CD8-positive, alpha-beta memory T cell (primary cell): ENCODE data around the gene ID3. TPM values are rescaled to one million over a fixed set of nuclear protein-coding genes. Genes with fewer than 3 reads are reported as not detected.

Source experiments
- CTCF ChIA-PET: fragments of 350-600 bp; sonication (Branson Sonifier 250); formaldehyde crosslinking; loops from one replicate; lab custom pipeline; 2021; ENCODE audit warnings: antibody characterized with exemption; lab: Charles Lee
- POLR2A ChIA-PET: fragments of 350-600 bp; sonication (Branson Sonifier 250); formaldehyde crosslinking; loops from one replicate; lab custom pipeline; 2021; ENCODE audit warnings: antibody characterized with exemption; lab: Charles Lee
- DNase-seq, 5 donors: peaks; one replicate each; pipeline versions ENCODE4 v3.0.0 to v3.0.0-alpha.2; 2020 to 2022; ENCODE audit warnings: mixed read lengths in 1 of 5
- H3K27ac ChIP-seq: one replicate; pipeline ENCODE4 v1.7.0; 2013; ENCODE audit warnings: low read depth, mild to moderate bottlenecking, low read length, moderate library complexity
- H3K27me3 ChIP-seq: 2 replicates; pipeline ENCODE4 v1.7.0; 2013; ENCODE audit warnings: low read length, mild to moderate bottlenecking; ENCODE audit not compliant: insufficient read depth, poor library complexity, severe bottlenecking
- H3K36me3 ChIP-seq: 2 replicates; pipeline ENCODE4 v1.7.0; 2013; ENCODE audit warnings: mild to moderate bottlenecking, low read length, moderate library complexity; ENCODE audit not compliant: insufficient read depth
- H3K4me1 ChIP-seq: 2 replicates; pipeline ENCODE4 v1.7.0; 2013; ENCODE audit warnings: mild to moderate bottlenecking, low read length, moderate library complexity; ENCODE audit not compliant: insufficient read depth
- H3K4me3 ChIP-seq: 2 replicates; pipeline ENCODE4 v1.7.0; 2013; ENCODE audit warnings: mild to moderate bottlenecking, low read length
- H3K9me3 ChIP-seq: 2 replicates; pipeline ENCODE4 v1.7.0; 2013; ENCODE audit warnings: mild to moderate bottlenecking, low read length
- H3K27ac Mint-ChIP-seq, 8 donors: one replicate each; pipeline ENCODE4 v1.8.0; 2020 to 2021; ENCODE audit warnings: mixed read lengths in 8 of 8, mild to moderate bottlenecking in 6 of 8, inconsistent platforms in 3 of 8, moderate library complexity in 3 of 8
- H3K27me3 Mint-ChIP-seq, 2 donors: one replicate each; pipeline ENCODE4 v1.8.0; 2020 to 2021; ENCODE audit warnings: mixed read lengths in 2 of 2, mild to moderate bottlenecking in 1 of 2, moderate library complexity in 1 of 2
- H3K36me3 Mint-ChIP-seq, 3 donors: one replicate each; pipeline ENCODE4 v1.8.0; 2020 to 2021; ENCODE audit warnings: mixed read lengths in 3 of 3, inconsistent platforms in 1 of 3, mild to moderate bottlenecking in 1 of 3
- H3K4me1 Mint-ChIP-seq, 3 donors: one replicate each; pipeline ENCODE4 v1.8.0; 2020 to 2021; ENCODE audit warnings: mixed read lengths in 3 of 3, inconsistent platforms in 1 of 3, mild to moderate bottlenecking in 1 of 3
- H3K4me3 Mint-ChIP-seq, 7 donors: one replicate each; pipeline ENCODE4 v1.8.0; 2020 to 2021; ENCODE audit warnings: mixed read lengths in 7 of 7, mild to moderate bottlenecking in 6 of 7, moderate library complexity in 4 of 7, inconsistent platforms in 2 of 7
- H3K9me3 Mint-ChIP-seq, 5 donors: one replicate each; pipeline ENCODE4 v1.8.0; 2020 to 2022; ENCODE audit warnings: mixed read lengths in 5 of 5, mild to moderate bottlenecking in 3 of 5, moderate library complexity in 2 of 5, inconsistent platforms in 1 of 5
- polyA plus RNA-seq: library from polyadenylated mRNA; unstranded; fragments of 300-500 nt; fragmentation: Illumina TruSeq; gene quantifications from one replicate; pipeline ENCODE4 v1.2.3, GENCODE V29; 2021
- total RNA-seq, 2 experiments: library from RNA; stranded (reverse); gene quantifications; one replicate each; pipeline ENCODE4 v1.2.3, GENCODE V29; 2021

Gene ID3
- total and polyA plus RNA-seq, 3 experiments from 2014 or later: 4.7 to 19.3 (median 18.4) TPM

- H3K4me1 ChIP-seq: peaks cover 77% of the 10 kb centered on the region
- H3K27ac Mint-ChIP-seq: peak overlapping the region; percentile 21 to 92 (median 76)
- no peak overlapping the region for H3K4me3 ChIP-seq
- ChIA-PET POLR2A (interaction anchor here (0.8 to 2.3 kb wide), 4 partner anchors 9 to 38 kb away, joined by 4 to 16 read pairs (median 10); no protein-coding TSS in a partner anchor), CTCF (interaction anchor here (1.0 to 5.4 kb wide), 11 partner anchors 7 to 43 kb away, joined by 3 to 42 read pairs (median 4); partner anchors contain the start of gene ID3)
- no peaks in the 10 kb centered on the region for H3K9me3 ChIP-seq
- no peaks in the 10 kb centered on the region for H3K9me3 Mint-ChIP-seq
- H3K36me3 ChIP-seq: no peaks in the 10 kb centered on the region
- peaks cover 0 to 2% (median 0%) of the 10 kb centered on the region in 3 donors for H3K36me3 Mint-ChIP-seq
- H3K27me3 Mint-ChIP-seq: no peaks in the 10 kb centered on the region
- no peaks in the 10 kb centered on the region for H3K27me3 ChIP-seq
- DNase-seq: no peak
- H3K4me1 Mint-ChIP-seq: peaks cover 68 to 81% (median 76%) of the 10 kb centered on the region in 3 donors
- peak overlapping the region in 3 of 7 donors; percentile 4 to 35 (median 24) for H3K4me3 Mint-ChIP-seq
- no peak overlapping the region for H3K27ac ChIP-seq
Measured at GRCh38 chr1:23593042-23593521, 33.8 kb upstream of the ID3 start.

- Mint-ChIP-seq H3K27me3 (no peaks in the 10 kb centered on the region), H3K27ac (peak overlapping the region; percentile 76 to 97 (median 91)), H3K4me1 (peaks cover 61 to 73% (median 69%) of the 10 kb centered on the region in 3 donors), H3K9me3 (no peaks in the 10 kb centered on the region), H3K36me3 (peaks cover 0 to 2% (median 0%) of the 10 kb centered on the region in 3 donors), H3K4me3 (peak overlapping the region in 6 of 7 donors; percentile 57 to 86 (median 64))
- Histone ChIP-seq H3K4me1 (peaks cover 70% of the 10 kb centered on the region), H3K27me3 (no peaks in the 10 kb centered on the region), H3K36me3 (no peaks in the 10 kb centered on the region), H3K4me3 (no peak overlapping the region), H3K9me3 (no peaks in the 10 kb centered on the region), H3K27ac (no peak overlapping the region)
- DNase-seq: peak in 1 of 5 donors; percentile 27
- ChIA-PET CTCF (interaction anchor here (0.7 to 5.4 kb wide), 14 partner anchors 8 to 95 kb away, joined by 3 to 42 read pairs (median 4); partner anchors contain the start of gene ID3), POLR2A (interaction anchor here (0.7 to 2.3 kb wide), 7 partner anchors 9 to 458 kb away, joined by 3 to 16 read pairs (median 4); no protein-coding TSS in a partner anchor)
Measured at GRCh38 chr1:23592209-23592892, 33.0 kb upstream of the ID3 start.

GRCh38 chr1:23591460-23592208, 32.3 kb upstream of the ID3 start:
- ChIA-PET CTCF (interaction anchor here (0.7 to 5.4 kb wide), 13 partner anchors 9 to 95 kb away, joined by 3 to 42 read pairs (median 4); partner anchors contain the start of gene ID3), POLR2A (interaction anchor here (0.9 to 2.3 kb wide), 6 partner anchors 10 to 36 kb away, joined by 3 to 16 read pairs (median 5); no protein-coding TSS in a partner anchor)
- Mint-ChIP-seq H3K36me3 (peaks cover 0 to 2% (median 0%) of the 10 kb centered on the region in 3 donors), H3K9me3 (no peaks in the 10 kb centered on the region), H3K27me3 (no peaks in the 10 kb centered on the region), H3K27ac (peak overlapping the region; percentile 76 to 97 (median 91)), H3K4me1 (peaks cover 54 to 66% (median 62%) of the 10 kb centered on the region in 3 donors), H3K4me3 (peak overlapping the region in 6 of 7 donors; percentile 57 to 86 (median 64))
- DNase-seq: peak in 1 of 5 donors; percentile 74
- no peak overlapping the region for H3K27ac ChIP-seq
- H3K36me3 ChIP-seq: no peaks in the 10 kb centered on the region
- peaks cover 63% of the 10 kb centered on the region for H3K4me1 ChIP-seq
- no peaks in the 10 kb centered on the region for H3K9me3 ChIP-seq
- H3K4me3 ChIP-seq: no peak overlapping the region
- no peaks in the 10 kb centered on the region for H3K27me3 ChIP-seq

GRCh38 chr1:23590058-23590783, 30.9 kb upstream of the ID3 start:
- POLR2A ChIA-PET: no interaction called here
- no peaks in the 10 kb centered on the region for H3K27me3 Mint-ChIP-seq
- Histone ChIP-seq H3K36me3 (no peaks in the 10 kb centered on the region), H3K4me1 (peaks cover 48% of the 10 kb centered on the region), H3K27ac (no peak overlapping the region), H3K9me3 (no peaks in the 10 kb centered on the region), H3K4me3 (no peak overlapping the region), H3K27me3 (no peaks in the 10 kb centered on the region)
- no peak for DNase-seq
- peak overlapping the region in 7 of 8 donors; percentile 10 to 92 (median 61) for H3K27ac Mint-ChIP-seq
- no peaks in the 10 kb centered on the region for H3K9me3 Mint-ChIP-seq
- H3K36me3 Mint-ChIP-seq: no peaks in the 10 kb centered on the region
- H3K4me1 Mint-ChIP-seq: peaks cover 48 to 56% (median 52%) of the 10 kb centered on the region in 3 donors
- CTCF ChIA-PET: interaction anchor here (2.4 to 5.4 kb wide), 2 partner anchors 10 to 46 kb away, joined by 9 to 42 read pairs; no protein-coding TSS in a partner anchor
- no peak overlapping the region for H3K4me3 Mint-ChIP-seq

GRCh38 chr1:23589585-23589986, 30.3 kb upstream of the ID3 start:
- H3K4me3 ChIP-seq: no peak overlapping the region
- no peaks in the 10 kb centered on the region for H3K9me3 ChIP-seq
- Mint-ChIP-seq H3K27ac (peak overlapping the region in 1 of 8 donors; percentile 12), H3K27me3 (no peaks in the 10 kb centered on the region), H3K36me3 (no peaks in the 10 kb centered on the region), H3K4me3 (no peak overlapping the region), H3K9me3 (no peaks in the 10 kb centered on the region), H3K4me1 (peaks cover 45 to 50% (median 47%) of the 10 kb centered on the region in 3 donors)
- peaks cover 42% of the 10 kb centered on the region for H3K4me1 ChIP-seq
- CTCF ChIA-PET: no interaction called here
- DNase-seq: no peak
- no peak overlapping the region for H3K27ac ChIP-seq
- no peaks in the 10 kb centered on the region for H3K36me3 ChIP-seq
- POLR2A ChIA-PET: no interaction called here
- H3K27me3 ChIP-seq: no peaks in the 10 kb centered on the region

GRCh38 chr1:23588749-23589548, 29.6 kb upstream of the ID3 start:
- peaks cover 39 to 43% (median 41%) of the 10 kb centered on the region in 3 donors for H3K4me1 Mint-ChIP-seq
- no peaks in the 10 kb centered on the region for H3K36me3 Mint-ChIP-seq
- H3K9me3 Mint-ChIP-seq: no peaks in the 10 kb centered on the region
- DNase-seq: no peak
- H3K27me3 Mint-ChIP-seq: no peaks in the 10 kb centered on the region
- Histone ChIP-seq H3K27me3 (no peaks in the 10 kb centered on the region), H3K36me3 (no peaks in the 10 kb centered on the region), H3K4me1 (peaks cover 36% of the 10 kb centered on the region), H3K27ac (no peak overlapping the region), H3K9me3 (no peaks in the 10 kb centered on the region), H3K4me3 (no peak overlapping the region)
- no peak overlapping the region for H3K4me3 Mint-ChIP-seq
- ChIA-PET POLR2A (no interaction called here), CTCF (no interaction called here)
- H3K27ac Mint-ChIP-seq: peak overlapping the region in 2 of 8 donors; percentile 20 to 31
